ENCODE data around the gene AASS.

GRCh38 chr7:122038134-122038533 lies 105.9 kb downstream of the AASS start:
- TF ChIP-seq, protein P1, sequence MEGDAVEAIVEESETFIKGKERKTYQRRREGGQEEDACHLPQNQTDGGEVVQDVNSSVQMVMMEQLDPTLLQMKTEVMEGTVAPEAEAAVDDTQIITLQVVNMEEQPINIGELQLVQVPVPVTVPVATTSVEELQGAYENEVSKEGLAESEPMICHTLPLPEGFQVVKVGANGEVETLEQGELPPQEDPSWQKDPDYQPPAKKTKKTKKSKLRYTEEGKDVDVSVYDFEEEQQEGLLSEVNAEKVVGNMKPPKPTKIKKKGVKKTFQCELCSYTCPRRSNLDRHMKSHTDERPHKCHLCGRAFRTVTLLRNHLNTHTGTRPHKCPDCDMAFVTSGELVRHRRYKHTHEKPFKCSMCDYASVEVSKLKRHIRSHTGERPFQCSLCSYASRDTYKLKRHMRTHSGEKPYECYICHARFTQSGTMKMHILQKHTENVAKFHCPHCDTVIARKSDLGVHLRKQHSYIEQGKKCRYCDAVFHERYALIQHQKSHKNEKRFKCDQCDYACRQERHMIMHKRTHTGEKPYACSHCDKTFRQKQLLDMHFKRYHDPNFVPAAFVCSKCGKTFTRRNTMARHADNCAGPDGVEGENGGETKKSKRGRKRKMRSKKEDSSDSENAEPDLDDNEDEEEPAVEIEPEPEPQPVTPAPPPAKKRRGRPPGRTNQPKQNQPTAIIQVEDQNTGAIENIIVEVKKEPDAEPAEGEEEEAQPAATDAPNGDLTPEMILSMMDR (IDR thresholded peaks at IDR 0.05): no peak
- TF ChIP-seq POLR2A (IDR thresholded peaks at IDR 0.05): no peak
